ENCODE measurements around the gene GOLGA6C. TPM values are rescaled to one million over a fixed set of nuclear protein-coding genes. Genes with fewer than 3 reads are reported as not detected.

The GOLGA6C gene
- total RNA-seq, 2 donors from 2014 or later = not detected

GRCh38 chr15:75234191-75234810 lies 23.8 kb upstream of the GOLGA6C start:
- no peak overlapping the region for H3K27ac ChIP-seq
- no peaks in the 10 kb centered on the region for H3K4me1 ChIP-seq
- no peaks in the 10 kb centered on the region for H3K36me3 ChIP-seq (replicated peaks in 1 of 2; ENCODE audit: insufficient read depth in 1 of 2, low read depth in 2 of 2)
- intact Hi-C loops (cut with DNase I) = loop anchor here (10.0 kb wide), 1 partner anchor 70 kb away; no protein-coding TSS in a partner anchor
- no peak for TF ChIP-seq CTCF (IDR thresholded peaks at IDR 0.05)
- no peak for TF ChIP-seq POLR2A (IDR thresholded peaks at IDR 0.05)
- DNase-seq (peak in 1 of 4 donors; percentile 0), ATAC-seq (no peak)
- no peaks in the 10 kb centered on the region for H3K27me3 ChIP-seq
- 90% methylated on average over 5 of the region's 5 CpGs; no CpG with 5 or more reads in 1 of the 2 donors for WGBS, 2 donors
- no peak overlapping the region for H3K4me3 ChIP-seq
- no peaks in the 10 kb centered on the region for H3K9me3 ChIP-seq

- ATAC-seq = no peak
- no peaks in the 10 kb centered on the region for H3K9me3 ChIP-seq
- no peak overlapping the region for H3K27ac ChIP-seq
- H3K4me3 ChIP-seq = no peak overlapping the region
- H3K27me3 ChIP-seq = no peaks in the 10 kb centered on the region
- H3K36me3 ChIP-seq (replicated peaks in 1 of 2; ENCODE audit: insufficient read depth in 1 of 2, low read depth in 2 of 2) = no peaks in the 10 kb centered on the region
- WGBS, 2 donors = 90 to 93% methylated on average over 7 to 10 of the region's 10 CpGs
- DNase-seq = peak in 1 of 4 donors; percentile 4
- TF ChIP-seq POLR2A (IDR thresholded peaks at IDR 0.05) (no peak), CTCF (IDR thresholded peaks at IDR 0.05) (no peak)
- intact Hi-C loops (cut with DNase I) = loop anchor here (10.0 kb wide), 1 partner anchor 70 kb away; no protein-coding TSS in a partner anchor
- no peaks in the 10 kb centered on the region for H3K4me1 ChIP-seq
Measured at GRCh38 chr15:75235051-75235673, 23.0 kb upstream of the GOLGA6C start.

- no peaks in the 10 kb centered on the region for H3K27me3 ChIP-seq
- 74 to 79% methylated on average over 10 to 11 of the region's 11 CpGs for WGBS, 2 donors
- H3K4me1 ChIP-seq = no peaks in the 10 kb centered on the region
- no peaks in the 10 kb centered on the region for H3K9me3 ChIP-seq
- H3K4me3 ChIP-seq = no peak overlapping the region
- no peaks in the 10 kb centered on the region for H3K36me3 ChIP-seq (replicated peaks in 1 of 2; ENCODE audit: insufficient read depth in 1 of 2, low read depth in 2 of 2)
- no peak overlapping the region for H3K27ac ChIP-seq
- no peak for ATAC-seq
- intact Hi-C loops (cut with DNase I) = loop anchor here (10.0 kb wide), 1 partner anchor 69 kb away; no protein-coding TSS in a partner anchor
- DNase-seq = peak in 2 of 4 donors; percentile 7 to 13
- no peak for TF ChIP-seq POLR2A (IDR thresholded peaks at IDR 0.05)
- no peak for TF ChIP-seq CTCF (IDR thresholded peaks at IDR 0.05)
Measured at GRCh38 chr15:75235760-75236729, 22.1 kb upstream of the GOLGA6C start.

- 77 to 86% methylated on average over 8 to 11 of the region's 11 CpGs for WGBS, 2 donors
Measured at GRCh38 chr15:75237316-75237982, 20.7 kb upstream of the GOLGA6C start.

More at GRCh38 chr15:75237316-75237982, 20.7 kb upstream of the GOLGA6C start:
- TF ChIP-seq POLR2A (IDR thresholded peaks at IDR 0.05) (no peak), CTCF (IDR thresholded peaks at IDR 0.05) (no peak)
- H3K27ac ChIP-seq = no peak overlapping the region
- H3K4me1 ChIP-seq = no peaks in the 10 kb centered on the region
- H3K9me3 ChIP-seq = no peaks in the 10 kb centered on the region
- intact Hi-C loops (cut with DNase I) = loop anchor here (10.0 kb wide), 1 partner anchor 67 kb away; no protein-coding TSS in a partner anchor
- H3K36me3 ChIP-seq (replicated peaks in 1 of 2; ENCODE audit: insufficient read depth in 1 of 2, low read depth in 2 of 2) = no peaks in the 10 kb centered on the region
- no peak overlapping the region for H3K4me3 ChIP-seq
- ATAC-seq (no peak), DNase-seq (peak in 1 of 4 donors; percentile 7)
- no peaks in the 10 kb centered on the region for H3K27me3 ChIP-seq
